GM19455 (cell line): ENCODE data around the gene ADGRG3.
A peak's percentile ranks its signal among the peaks of the same experiment; 100 is the strongest.

Experiments used
- ATAC-seq: cut with Tn5 transposase; IDR thresholded peaks from one replicate; pipeline ENCODE4 v1.9.1; 2021; ENCODE audit not compliant: unreplicated experiment

Gene ADGRG3

DNA sequence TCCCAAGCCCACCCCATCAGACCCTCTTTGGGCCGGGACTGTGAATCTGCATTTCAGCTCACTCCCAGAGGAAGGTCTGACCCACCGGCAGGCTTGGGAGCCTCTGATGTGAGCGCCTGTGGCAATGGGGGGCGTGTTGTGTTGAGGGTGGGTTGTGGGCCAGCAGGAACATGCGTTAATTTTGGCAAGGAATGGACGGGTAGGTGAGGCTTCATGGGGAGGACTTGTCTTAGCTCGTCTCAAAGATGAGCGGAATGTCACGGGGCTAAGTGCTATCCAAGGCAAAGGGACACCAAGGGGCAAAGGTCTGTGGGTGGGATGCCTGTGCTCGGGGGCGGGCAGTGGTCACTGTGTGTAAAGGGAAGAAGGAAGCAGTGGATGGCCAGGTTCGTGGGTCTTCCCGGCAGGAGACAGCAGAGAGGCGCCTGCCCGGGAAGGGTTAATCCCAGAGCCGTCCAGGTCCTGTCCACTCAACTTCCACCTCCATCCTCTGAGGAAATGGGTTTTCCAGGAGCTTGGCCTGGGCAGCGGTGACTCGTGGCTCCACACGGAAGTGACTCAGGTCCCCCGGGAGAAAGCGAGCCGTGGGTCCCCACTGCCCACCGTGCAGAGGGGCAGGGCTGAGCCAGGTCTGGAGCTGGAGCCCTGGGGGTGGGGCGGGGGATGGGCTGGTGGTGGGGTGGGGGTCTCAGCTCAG, 22.3 kb upstream of the ADGRG3 start:
- no peak for ATAC-seq

DNA sequence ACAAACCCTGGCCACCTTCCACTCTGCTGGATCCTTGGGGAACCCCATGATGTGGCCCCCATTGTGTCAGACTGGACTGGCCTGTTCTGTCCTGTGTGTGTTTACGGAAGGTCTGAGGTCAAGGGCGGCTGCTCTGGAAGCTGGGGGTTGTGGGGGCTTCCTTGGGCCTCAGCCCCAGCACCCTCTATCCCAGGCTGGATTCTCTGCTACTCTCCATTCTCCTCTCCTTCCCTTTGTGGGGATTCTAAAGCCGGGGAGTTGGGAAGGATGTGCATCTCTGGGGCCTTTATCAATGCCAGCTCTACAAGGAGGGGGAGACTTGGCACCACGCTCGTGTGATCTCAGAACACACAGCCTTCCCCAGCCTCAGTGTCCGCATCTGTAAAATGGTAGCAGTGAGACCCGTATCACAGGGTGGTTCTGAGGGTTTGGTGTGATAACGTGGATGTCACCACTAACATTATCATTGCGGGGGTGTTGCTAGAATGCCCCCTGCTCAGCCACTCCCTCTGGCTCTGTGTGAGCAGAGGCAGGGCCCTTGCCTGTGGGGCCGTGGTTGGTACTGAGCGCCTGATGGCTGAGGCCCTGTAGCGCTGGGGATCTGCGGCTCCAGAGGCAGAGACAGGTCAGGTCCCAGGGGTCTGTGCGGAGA, 21.6 kb upstream of the ADGRG3 start:
- no peak for ATAC-seq

DNA sequence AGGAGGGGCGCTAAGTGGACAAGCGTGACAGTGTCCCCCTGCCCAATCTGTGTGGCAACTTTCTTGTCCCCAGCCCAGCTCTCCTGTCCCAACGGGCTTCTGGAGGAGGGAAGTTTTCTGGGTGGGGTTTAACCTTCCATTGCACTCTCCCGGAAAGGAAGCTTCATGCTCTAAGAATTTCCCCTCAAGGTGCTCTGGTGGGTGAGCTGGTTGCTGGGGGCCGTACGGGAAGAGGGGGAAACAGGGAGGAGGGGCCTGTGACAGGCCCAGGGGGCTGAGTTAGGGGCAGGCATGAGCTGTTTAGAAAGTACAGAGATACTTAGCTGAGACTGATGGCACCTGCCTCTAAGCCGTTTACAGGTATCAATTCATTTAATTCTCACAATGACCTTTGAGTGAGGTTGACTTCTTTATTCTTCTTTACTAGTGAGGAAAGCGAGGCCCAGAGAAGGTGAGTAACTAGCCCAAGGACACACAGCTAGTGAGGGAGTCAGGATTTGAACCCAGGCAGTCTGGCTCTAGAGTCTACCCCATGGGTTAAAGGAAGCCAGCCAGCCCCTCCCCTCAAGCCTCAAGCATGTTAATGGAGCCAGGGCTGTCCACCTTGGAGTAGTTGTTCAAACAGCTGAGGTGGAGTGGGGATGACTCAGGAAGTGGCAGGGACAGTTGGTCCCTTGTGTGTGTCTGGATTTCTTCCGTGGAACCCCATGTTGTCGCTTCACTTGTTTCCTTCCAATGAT, 20.8 kb upstream of the ADGRG3 start:
- ATAC-seq, result no peak

DNA sequence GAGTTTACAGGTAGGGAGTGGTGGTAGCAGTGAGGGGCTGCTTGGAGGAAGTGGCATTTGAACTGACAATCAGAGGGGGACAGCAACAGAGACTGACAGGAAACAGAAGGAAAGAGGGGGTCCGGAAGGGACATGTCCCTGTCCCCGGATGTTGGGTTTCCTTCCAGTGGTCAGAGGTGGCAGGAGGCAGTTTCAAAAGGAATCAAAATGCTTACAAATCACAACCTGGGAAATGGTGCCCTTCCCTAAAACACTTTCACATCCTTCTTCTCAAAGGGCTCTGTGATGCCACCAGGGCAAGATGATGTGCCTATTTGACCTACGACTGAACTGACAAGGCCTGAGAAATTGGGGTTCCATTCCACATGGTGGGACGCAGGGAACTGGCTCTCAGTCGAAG, 20.0 kb upstream of the ADGRG3 start:
- ATAC-seq, result no peak

DNA sequence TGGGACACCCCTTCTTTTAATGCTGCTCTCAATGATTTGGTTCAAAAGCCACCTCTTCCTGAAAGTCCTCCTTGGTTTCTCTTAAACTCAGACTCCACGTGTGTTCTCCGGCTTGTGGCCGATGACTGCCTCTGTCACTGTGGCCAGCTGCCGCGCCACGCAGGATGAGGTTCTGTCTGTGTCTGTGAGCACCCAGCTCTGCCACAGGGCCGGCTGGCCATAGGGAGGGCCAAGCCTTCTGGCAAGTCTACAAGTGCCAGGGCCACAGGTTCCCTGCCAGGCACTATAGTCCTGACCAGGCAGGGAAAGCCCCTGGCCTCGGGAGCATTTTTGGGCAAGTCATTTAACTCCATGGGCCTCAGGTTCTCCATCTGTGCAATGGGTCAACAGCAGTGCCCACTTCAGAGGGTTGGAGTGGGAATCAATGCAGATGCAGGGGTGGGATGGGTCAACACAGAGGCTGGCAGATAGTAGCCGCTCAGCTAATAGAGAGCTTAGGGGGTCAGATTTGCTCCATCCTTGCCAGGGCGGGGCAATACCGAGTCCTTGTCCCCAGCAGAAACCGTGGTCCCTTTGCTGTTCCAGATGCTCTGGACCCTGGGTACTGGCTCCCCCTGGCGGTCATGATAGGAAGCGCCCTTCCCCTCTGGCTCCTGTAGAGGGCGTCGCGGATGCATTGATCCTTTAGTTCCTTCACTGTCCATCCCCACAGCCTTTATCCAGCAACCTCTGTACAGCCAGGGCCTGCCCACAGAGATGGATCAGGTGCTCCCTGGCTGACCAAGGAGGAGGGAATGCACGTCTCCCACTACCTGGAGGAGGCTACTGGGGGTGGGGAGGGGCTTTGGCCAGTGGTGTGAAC, 19.3 kb upstream of the ADGRG3 start:
- peak; percentile 69 for ATAC-seq

DNA sequence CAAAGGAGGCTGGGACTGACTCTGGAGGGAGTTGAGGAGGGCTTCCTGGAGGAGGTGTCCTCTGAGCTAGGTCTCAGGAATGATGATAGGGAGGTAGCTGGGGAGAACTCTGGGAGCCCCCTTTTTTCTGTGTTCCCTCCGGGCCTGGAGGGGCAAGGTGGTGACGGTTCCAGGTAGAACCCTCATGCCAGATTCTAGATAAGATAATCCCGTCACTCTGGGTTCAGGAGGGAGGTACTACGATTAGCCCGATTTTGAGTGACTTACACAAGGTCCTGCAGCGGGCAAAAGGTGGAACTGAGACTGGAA, 18.7 kb upstream of the ADGRG3 start:
- no peak for ATAC-seq

DNA sequence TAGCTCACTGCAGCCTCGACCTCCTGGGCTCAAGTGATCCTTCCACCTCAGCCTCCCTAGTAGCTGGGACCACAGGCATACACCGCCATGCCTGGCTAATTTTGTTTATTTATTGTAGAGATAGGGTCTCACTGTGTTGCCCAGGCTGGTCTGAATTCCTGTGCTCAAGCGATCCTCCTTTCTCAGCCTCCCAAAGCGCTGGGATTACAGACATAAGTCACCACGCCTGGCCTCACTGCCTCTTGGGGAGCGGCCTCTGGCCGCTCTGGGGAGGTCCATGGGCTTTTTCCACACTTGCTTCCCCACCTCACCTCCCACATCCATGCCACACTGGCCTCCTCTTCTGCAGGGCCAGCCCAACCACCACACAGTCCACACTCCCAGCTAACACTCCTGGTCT, 18.3 kb upstream of the ADGRG3 start:
- ATAC-seq, result no peak

DNA sequence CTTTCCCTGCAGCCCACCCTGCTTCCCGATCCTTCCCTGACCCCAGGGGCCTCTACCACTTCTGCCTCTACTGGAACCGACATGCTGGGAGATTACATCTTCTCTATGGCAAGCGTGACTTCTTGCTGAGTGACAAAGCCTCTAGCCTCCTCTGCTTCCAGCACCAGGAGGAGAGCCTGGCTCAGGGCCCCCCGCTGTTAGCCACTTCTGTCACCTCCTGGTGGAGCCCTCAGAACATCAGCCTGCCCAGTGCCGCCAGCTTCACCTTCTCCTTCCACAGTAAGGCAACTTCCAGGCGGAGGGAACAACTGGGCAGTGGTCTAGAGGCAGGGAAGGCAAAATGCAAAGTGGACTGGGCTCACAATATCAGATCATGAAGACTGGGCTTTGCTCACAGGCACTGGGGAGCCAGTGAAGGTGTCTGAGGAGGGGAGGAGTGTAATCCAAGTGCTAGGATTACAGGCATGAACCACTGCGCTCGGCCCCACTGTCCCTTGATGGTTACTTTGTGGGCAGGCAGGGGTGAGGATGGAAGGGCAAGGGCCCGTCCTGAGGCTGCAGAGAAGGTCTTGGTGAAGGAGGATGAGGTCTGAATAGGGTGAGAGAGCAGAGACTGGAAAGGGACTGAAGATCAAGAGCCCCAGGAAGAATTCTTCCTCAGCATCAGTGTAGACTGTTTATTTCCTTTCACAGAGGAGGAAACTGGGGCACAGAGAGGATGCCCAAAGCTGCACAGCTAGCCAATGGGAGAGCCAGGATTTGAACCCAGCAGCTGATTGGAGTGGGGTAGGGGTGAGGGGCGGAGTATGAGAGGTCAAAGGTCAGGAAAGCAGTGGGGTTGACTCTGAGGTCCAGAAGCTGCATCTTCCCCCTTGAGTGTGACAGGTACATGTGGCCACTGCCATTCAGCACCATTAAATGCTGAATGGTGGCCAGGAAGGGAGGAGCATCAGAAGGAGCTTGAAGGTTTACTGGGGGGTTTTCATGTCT, 16.5 kb upstream of the ADGRG3 start:
- no peak for ATAC-seq

DNA sequence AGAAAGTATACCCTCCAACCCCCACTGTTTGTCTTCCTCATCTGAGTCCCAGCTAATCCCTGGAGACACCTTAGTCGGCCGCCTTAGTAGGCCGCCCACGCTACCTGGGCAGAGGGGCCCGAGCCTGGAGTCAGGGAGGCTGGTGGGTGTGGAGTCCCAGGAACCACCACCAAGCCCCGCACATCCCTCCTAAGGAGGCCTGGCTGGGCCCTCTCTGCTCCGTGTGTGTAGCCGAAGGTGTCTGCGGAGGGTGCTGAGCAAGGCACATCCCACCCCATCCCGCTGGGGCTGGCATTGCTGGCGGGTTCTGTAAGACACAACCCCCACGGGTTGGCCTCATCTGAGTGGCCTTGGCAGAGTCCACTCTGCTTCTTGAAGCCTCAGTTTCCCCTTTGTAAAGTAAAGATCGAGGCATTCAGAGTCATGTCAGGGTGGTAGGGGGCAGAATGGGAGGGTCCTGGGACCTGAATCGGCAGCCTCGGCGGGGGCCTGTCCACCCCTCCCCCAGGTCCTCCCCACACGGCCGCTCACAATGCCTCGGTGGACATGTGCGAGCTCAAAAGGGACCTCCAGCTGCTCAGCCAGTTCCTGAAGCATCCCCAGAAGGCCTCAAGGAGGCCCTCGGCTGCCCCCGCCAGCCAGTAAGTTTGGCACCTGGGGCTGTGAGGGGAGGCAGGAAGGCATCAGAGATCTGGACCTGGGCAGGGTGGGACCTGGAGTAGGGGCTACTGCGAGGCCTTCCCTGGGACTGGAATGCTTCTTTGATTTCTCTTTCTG, 15.2 kb upstream of the ADGRG3 start:
- ATAC-seq, result no peak

DNA sequence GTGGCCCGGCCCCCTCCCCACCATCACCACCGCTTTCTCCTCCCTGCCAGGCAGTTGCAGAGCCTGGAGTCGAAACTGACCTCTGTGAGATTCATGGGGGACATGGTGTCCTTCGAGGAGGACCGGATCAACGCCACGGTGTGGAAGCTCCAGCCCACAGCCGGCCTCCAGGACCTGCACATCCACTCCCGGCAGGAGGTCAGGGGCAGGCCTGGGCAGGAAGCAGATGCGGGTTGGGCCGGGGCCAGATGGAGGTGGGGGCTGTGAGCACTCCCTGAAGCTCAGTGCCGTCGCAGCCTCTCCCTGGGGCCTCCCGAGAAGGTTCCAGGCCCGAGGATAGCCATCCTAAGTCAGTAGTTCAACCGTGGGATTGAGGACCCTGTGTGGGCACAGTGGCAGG, 14.2 kb upstream of the ADGRG3 start:
- no peak for ATAC-seq

DNA sequence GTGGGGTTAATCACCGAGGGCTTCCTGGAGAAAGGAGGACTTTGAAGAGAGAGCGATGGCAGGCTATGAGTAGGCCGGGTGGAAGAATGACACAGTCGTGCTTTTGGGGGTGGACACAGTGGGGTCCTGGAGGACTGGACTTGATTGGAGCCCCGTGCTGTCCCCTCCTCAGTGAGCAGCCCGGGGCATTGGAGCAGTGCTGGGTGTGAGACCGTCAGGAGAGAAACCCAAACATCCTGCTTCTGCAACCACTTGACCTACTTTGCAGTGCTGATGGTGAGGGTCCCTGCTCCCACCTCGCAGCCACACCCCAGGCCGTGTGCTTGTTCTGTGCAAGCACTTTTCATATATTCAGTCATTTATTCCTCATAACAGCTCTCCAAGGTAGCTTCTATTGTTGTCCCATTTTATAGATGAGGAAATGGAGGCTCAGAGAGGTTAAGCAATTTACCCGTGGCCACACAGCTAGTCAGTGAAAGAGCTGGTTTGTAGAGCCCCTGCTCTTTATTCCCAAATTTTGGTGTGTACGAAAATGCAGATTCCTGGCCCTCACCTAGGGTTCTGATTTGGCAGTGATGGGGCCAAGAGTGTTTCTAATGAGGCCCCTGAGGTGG, 11.7 kb upstream of the ADGRG3 start:
- no peak for ATAC-seq

DNA sequence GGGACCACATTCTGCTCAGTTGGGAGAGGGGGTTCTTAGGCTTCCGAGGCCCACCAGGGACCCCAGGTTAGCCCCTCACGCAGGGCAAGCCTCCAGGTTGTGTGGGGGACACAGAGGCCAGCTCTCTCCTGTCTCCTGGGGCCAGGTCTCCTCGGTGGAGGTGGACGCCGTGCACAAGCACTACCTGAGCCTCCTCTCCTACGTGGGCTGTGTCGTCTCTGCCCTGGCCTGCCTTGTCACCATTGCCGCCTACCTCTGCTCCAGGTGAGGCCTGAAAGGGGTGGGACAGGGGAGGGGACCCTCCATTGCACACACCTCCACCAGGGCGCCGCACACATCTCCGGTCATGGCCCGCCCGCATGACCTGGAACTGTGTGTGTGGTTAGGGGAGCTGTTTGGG, 10.9 kb upstream of the ADGRG3 start:
- ATAC-seq, result no peak

DNA sequence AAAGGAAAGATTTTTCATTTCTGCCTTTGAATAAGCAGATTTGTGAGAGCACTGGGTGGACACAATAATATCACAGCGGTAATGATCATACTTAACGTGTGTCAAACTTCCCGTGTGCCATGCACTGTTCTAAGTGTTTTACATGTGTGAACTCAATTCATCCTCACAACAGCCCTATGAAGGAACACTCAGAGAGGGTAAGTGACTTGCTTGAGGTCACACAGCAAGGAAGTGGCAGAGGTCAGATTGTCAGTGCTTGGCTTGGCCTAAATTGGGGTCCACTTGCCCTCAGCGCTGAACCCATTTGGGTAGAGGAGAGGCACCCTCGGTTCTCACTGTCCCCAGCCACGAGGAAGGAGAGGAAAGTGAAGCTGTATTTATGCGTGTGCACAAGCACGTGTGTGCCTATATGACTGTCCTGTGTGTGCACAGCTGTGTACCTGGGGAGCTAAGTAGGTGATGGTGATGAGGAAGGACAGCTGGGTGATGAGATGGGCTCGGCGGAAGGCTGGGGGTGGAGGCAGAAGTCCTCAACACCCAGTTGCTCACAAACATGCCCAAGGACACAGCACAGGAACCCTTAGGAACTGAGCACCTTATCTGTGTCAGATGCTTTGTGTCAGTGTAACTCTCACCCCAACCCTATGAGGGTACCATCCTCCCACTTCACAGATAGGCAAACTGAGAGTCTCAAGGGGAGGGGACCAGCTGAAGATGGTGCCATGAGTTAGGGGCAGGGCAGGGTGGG, 9.8 kb upstream of the ADGRG3 start:
- ATAC-seq, result no peak

DNA sequence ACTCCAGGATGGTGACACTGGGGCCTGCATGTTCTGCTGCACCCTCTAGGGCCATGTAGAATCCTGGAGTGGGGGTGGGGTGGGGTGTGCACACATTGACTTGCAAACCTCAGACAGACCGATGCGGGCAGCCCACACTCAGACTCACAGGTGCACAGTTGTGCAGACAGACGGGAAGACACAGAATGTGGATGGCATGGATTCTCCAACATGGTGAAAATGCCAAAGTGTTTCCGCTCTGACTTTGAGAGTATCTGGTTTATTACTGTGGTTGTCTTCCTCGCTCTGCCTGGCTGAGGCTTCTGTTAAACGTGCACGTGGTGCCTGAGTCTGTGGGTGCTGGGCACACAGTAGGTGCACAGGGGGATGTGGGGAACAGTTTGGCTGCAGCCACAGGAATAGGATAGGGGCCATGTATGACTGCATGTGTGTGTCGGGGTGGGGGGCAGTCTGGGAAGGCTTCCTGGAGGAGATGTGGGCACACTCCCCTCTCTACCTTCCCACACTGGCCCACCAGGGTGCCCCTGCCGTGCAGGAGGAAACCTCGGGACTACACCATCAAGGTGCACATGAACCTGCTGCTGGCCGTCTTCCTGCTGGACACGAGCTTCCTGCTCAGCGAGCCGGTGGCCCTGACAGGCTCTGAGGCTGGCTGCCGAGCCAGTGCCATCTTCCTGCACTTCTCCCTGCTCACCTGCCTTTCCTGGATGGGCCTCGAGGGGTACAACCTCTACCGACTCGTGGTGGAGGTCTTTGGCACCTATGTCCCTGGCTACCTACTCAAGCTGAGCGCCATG, 9.0 kb upstream of the ADGRG3 start:
- ATAC-seq, result no peak

DNA sequence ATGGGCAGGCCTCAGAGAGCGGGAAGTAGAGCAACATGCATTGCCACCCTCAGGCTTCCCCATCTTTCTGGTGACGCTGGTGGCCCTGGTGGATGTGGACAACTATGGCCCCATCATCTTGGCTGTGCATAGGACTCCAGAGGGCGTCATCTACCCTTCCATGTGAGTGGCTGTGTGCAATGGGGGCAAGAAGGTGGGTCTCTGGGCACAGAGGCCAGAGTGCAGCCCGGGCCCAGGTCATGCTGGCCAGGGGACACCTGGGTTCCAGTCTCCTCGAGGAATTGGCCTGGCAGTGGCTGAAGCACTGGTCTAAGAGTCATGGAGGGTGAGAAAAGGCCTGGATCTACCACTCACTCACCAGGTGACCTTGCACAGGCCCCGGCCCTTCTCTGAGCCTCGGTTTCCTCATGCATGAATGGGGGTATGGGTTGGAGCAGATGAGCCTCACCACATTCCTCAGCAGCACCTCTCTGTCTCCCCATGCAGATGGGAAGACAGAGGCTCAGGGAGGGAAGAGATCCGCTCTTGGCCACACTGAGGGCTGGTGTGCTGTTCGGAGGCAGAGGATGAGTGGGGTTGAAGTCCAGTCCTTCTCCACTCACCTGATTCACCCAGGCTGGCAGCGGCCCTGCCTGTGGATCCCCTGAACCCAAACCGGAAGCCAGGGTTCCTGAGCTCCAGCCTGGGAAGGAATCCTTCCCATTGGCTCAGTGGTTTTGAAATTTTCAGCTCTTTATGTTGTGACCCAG, 7.2 kb upstream of the ADGRG3 start:
- ATAC-seq, result no peak

DNA sequence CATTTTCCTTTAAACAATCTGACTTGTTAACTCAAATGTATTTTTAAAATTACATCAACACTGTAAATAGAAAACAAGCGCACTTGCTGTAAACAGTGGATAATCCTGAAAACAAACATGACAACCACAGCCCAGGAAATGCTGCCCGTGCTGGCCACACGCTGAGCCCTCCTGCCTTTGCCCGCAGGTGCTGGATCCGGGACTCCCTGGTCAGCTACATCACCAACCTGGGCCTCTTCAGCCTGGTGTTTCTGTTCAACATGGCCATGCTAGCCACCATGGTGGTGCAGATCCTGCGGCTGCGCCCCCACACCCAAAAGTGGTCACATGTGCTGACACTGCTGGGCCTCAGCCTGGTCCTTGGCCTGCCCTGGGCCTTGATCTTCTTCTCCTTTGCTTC, 6.6 kb upstream of the ADGRG3 start:
- ATAC-seq, result no peak
